ENCODE data around the gene ARAP2.

Gene ARAP2

GRCh38 chr4:36180206-36180605 is 64.1 kb downstream of the ARAP2 start:
- DNase-seq (ENCODE audit: low read depth), result no peak

- no peak for DNase-seq (ENCODE audit: low read depth)
Observed at GRCh38 chr4:36178484-36178883, 65.8 kb downstream of the ARAP2 start.

GRCh38 chr4:36177946-36178345 is 66.4 kb downstream of the ARAP2 start:
- DNase-seq (ENCODE audit: low read depth), result no peak

- no peak for DNase-seq (ENCODE audit: low read depth)
Observed at GRCh38 chr4:36174570-36174969, 69.7 kb downstream of the ARAP2 start.

- DNase-seq (ENCODE audit: low read depth), result no peak
Observed at GRCh38 chr4:36173905-36174304, 70.4 kb downstream of the ARAP2 start.

- no peak for DNase-seq (ENCODE audit: low read depth)
Observed at GRCh38 chr4:36172656-36173055, 71.7 kb downstream of the ARAP2 start.

GRCh38 chr4:36168127-36168878 is 76.0 kb downstream of the ARAP2 start:
- DNase-seq (ENCODE audit: low read depth), result no peak

- DNase-seq (ENCODE audit: low read depth), result no peak
Observed at GRCh38 chr4:36165631-36166005, 78.7 kb downstream of the ARAP2 start.

- DNase-seq (ENCODE audit: low read depth), result no peak
Observed at GRCh38 chr4:36164900-36165630, 79.2 kb downstream of the ARAP2 start.

GRCh38 chr4:36163198-36163597 is 81.1 kb downstream of the ARAP2 start:
- no peak for DNase-seq (ENCODE audit: low read depth)

- DNase-seq (ENCODE audit: low read depth), result no peak
Observed at GRCh38 chr4:36159208-36159607, 85.1 kb downstream of the ARAP2 start.

- DNase-seq (ENCODE audit: low read depth), result no peak
Observed at GRCh38 chr4:36152735-36153134, 91.6 kb downstream of the ARAP2 start.

GRCh38 chr4:36142504-36142903 is 101.8 kb downstream of the ARAP2 start:
- DNase-seq (ENCODE audit: low read depth), result no peak

GRCh38 chr4:36141186-36141585 is 103.1 kb downstream of the ARAP2 start:
- DNase-seq (ENCODE audit: low read depth), result no peak

- DNase-seq (ENCODE audit: low read depth), result no peak
Observed at GRCh38 chr4:36140421-36140820, 103.9 kb downstream of the ARAP2 start.

GRCh38 chr4:36138220-36138619 is 106.1 kb downstream of the ARAP2 start:
- no peak for DNase-seq (ENCODE audit: low read depth)

GRCh38 chr4:36137336-36137735 is 107.0 kb downstream of the ARAP2 start:
- no peak for DNase-seq (ENCODE audit: low read depth)

- DNase-seq (ENCODE audit: low read depth), result no peak
Observed at GRCh38 chr4:36133658-36134057, 110.7 kb downstream of the ARAP2 start.

- no peak for DNase-seq (ENCODE audit: low read depth)
Observed at GRCh38 chr4:36133086-36133485, 111.2 kb downstream of the ARAP2 start.

- DNase-seq (ENCODE audit: low read depth), result no peak
Observed at GRCh38 chr4:36130641-36131040, 113.7 kb downstream of the ARAP2 start.

GRCh38 chr4:36128689-36129088 is 115.6 kb downstream of the ARAP2 start:
- no peak for DNase-seq (ENCODE audit: low read depth)

GRCh38 chr4:36123906-36124305 is 120.4 kb downstream of the ARAP2 start:
- no peak for DNase-seq (ENCODE audit: low read depth)

- no peak for DNase-seq (ENCODE audit: low read depth)
Observed at GRCh38 chr4:36115312-36115711, 129.0 kb downstream of the ARAP2 start.

- no peak for DNase-seq (ENCODE audit: low read depth)
Observed at GRCh38 chr4:36111172-36111571, 133.1 kb downstream of the ARAP2 start.
